ENCODE measurements around the gene KLHDC4. TPM values are rescaled to one million over a fixed set of nuclear protein-coding genes. Genes with fewer than 3 reads are reported as not detected.

KLHDC4 gene
- total RNA-seq, 1 donor from 2014 or later = 85.6 TPM

GRCh38 chr16:87704754-87705353 lies 60.9 kb downstream of the KLHDC4 start:
- intact Hi-C loops (cut with micrococcal nuclease) = no loop called here
- Mint-ChIP-seq H3K27me3 (ENCODE audit: insufficient read depth) (no peaks in the 10 kb centered on the region), H3K36me3 (ENCODE audit: low read depth) (peaks cover 13% of the 10 kb centered on the region), H3K4me1 (ENCODE audit: low read depth) (peaks cover 22% of the 10 kb centered on the region), H3K27ac (peak overlapping the region; percentile 19), H3K4me3 (no peak overlapping the region), H3K9me3 (no peaks in the 10 kb centered on the region)
- no peak for DNase-seq (ENCODE audit: low spot score)

GRCh38 chr16:87703835-87704375 lies 61.9 kb downstream of the KLHDC4 start:
- intact Hi-C loops (cut with micrococcal nuclease) = no loop called here
- Mint-ChIP-seq H3K36me3 (ENCODE audit: low read depth) (peaks cover 11% of the 10 kb centered on the region), H3K4me1 (ENCODE audit: low read depth) (peaks cover 22% of the 10 kb centered on the region), H3K9me3 (no peaks in the 10 kb centered on the region), H3K4me3 (no peak overlapping the region), H3K27me3 (ENCODE audit: insufficient read depth) (no peaks in the 10 kb centered on the region), H3K27ac (no peak overlapping the region)
- DNase-seq (ENCODE audit: low spot score) = no peak

GRCh38 chr16:87703071-87703470 lies 62.7 kb downstream of the KLHDC4 start:
- Mint-ChIP-seq H3K9me3 (no peaks in the 10 kb centered on the region), H3K4me1 (ENCODE audit: low read depth) (peaks cover 27% of the 10 kb centered on the region), H3K27ac (no peak overlapping the region)

GRCh38 chr16:87702325-87702811 lies 63.4 kb downstream of the KLHDC4 start:
- Mint-ChIP-seq H3K27ac (peak overlapping the region; percentile 70), H3K4me3 (peak overlapping the region; percentile 4), H3K36me3 (ENCODE audit: low read depth) (peaks cover 11% of the 10 kb centered on the region), H3K27me3 (ENCODE audit: insufficient read depth) (no peaks in the 10 kb centered on the region), H3K4me1 (ENCODE audit: low read depth) (peaks cover 34% of the 10 kb centered on the region), H3K9me3 (no peaks in the 10 kb centered on the region)
- DNase-seq (ENCODE audit: low spot score) = peak; percentile 30
- intact Hi-C loops (cut with micrococcal nuclease) = no loop called here

More at GRCh38 chr16:87703071-87703470, 62.7 kb downstream of the KLHDC4 start:
- Mint-ChIP-seq H3K27me3 (ENCODE audit: insufficient read depth) (no peaks in the 10 kb centered on the region), H3K4me3 (peak overlapping the region; percentile 4), H3K36me3 (ENCODE audit: low read depth) (peaks cover 11% of the 10 kb centered on the region)
- no peak for DNase-seq (ENCODE audit: low spot score)
- intact Hi-C loops (cut with micrococcal nuclease) = no loop called here

GRCh38 chr16:87701505-87701921 lies 64.3 kb downstream of the KLHDC4 start:
- Mint-ChIP-seq H3K4me3 (no peak overlapping the region), H3K4me1 (ENCODE audit: low read depth) (peaks cover 34% of the 10 kb centered on the region), H3K27ac (peak overlapping the region; percentile 52), H3K36me3 (ENCODE audit: low read depth) (peaks cover 11% of the 10 kb centered on the region), H3K27me3 (ENCODE audit: insufficient read depth) (no peaks in the 10 kb centered on the region), H3K9me3 (no peaks in the 10 kb centered on the region)
- intact Hi-C loops (cut with micrococcal nuclease) = no loop called here
- DNase-seq (ENCODE audit: low spot score) = no peak

- Mint-ChIP-seq H3K36me3 (ENCODE audit: low read depth) (peaks cover 13% of the 10 kb centered on the region), H3K4me3 (no peak overlapping the region), H3K27me3 (ENCODE audit: insufficient read depth) (no peaks in the 10 kb centered on the region), H3K27ac (no peak overlapping the region), H3K9me3 (no peaks in the 10 kb centered on the region), H3K4me1 (ENCODE audit: low read depth) (peaks cover 34% of the 10 kb centered on the region)
- no peak for DNase-seq (ENCODE audit: low spot score)
- intact Hi-C loops (cut with micrococcal nuclease) = no loop called here
These were observed 64.7 kb downstream of the KLHDC4 start for GRCh38 chr16:87701078-87701460.

GRCh38 chr16:87700406-87701077 lies 65.2 kb downstream of the KLHDC4 start:
- no peak for DNase-seq (ENCODE audit: low spot score)
- peak overlapping the region; percentile 23 for H3K27ac Mint-ChIP-seq
- no peaks in the 10 kb centered on the region for H3K9me3 Mint-ChIP-seq
- H3K4me1 Mint-ChIP-seq (ENCODE audit: low read depth) = peaks cover 34% of the 10 kb centered on the region
- H3K36me3 Mint-ChIP-seq (ENCODE audit: low read depth) = peaks cover 13% of the 10 kb centered on the region
- intact Hi-C loops (cut with micrococcal nuclease) = no loop called here
- H3K4me3 Mint-ChIP-seq = no peak overlapping the region
- H3K27me3 Mint-ChIP-seq (ENCODE audit: insufficient read depth) = no peaks in the 10 kb centered on the region

GRCh38 chr16:87698676-87699199 lies 67.0 kb downstream of the KLHDC4 start:
- H3K27me3 Mint-ChIP-seq (ENCODE audit: insufficient read depth) = no peaks in the 10 kb centered on the region
- DNase-seq (ENCODE audit: low spot score) = no peak
- H3K9me3 Mint-ChIP-seq = no peaks in the 10 kb centered on the region
- H3K4me1 Mint-ChIP-seq (ENCODE audit: low read depth) = peaks cover 34% of the 10 kb centered on the region
- H3K36me3 Mint-ChIP-seq (ENCODE audit: low read depth) = peaks cover 12% of the 10 kb centered on the region
- intact Hi-C loops (cut with micrococcal nuclease) = no loop called here
- H3K4me3 Mint-ChIP-seq = no peak overlapping the region
- H3K27ac Mint-ChIP-seq = peak overlapping the region; percentile 72

GRCh38 chr16:87698241-87698640 lies 67.5 kb downstream of the KLHDC4 start:
- intact Hi-C loops (cut with micrococcal nuclease) = no loop called here
- peaks cover 29% of the 10 kb centered on the region for H3K4me1 Mint-ChIP-seq (ENCODE audit: low read depth)
- no peaks in the 10 kb centered on the region for H3K9me3 Mint-ChIP-seq
- DNase-seq (ENCODE audit: low spot score) = peak; percentile 11
- H3K4me3 Mint-ChIP-seq = no peak overlapping the region
- no peaks in the 10 kb centered on the region for H3K27me3 Mint-ChIP-seq (ENCODE audit: insufficient read depth)
- peak overlapping the region; percentile 72 for H3K27ac Mint-ChIP-seq
- peaks cover 11% of the 10 kb centered on the region for H3K36me3 Mint-ChIP-seq (ENCODE audit: low read depth)

GRCh38 chr16:87697792-87698191 lies 68.0 kb downstream of the KLHDC4 start:
- H3K27me3 Mint-ChIP-seq (ENCODE audit: insufficient read depth) = no peaks in the 10 kb centered on the region
- H3K4me1 Mint-ChIP-seq (ENCODE audit: low read depth) = peaks cover 25% of the 10 kb centered on the region
- H3K9me3 Mint-ChIP-seq = no peaks in the 10 kb centered on the region
- H3K27ac Mint-ChIP-seq = peak overlapping the region; percentile 55
- intact Hi-C loops (cut with micrococcal nuclease) = no loop called here
- H3K4me3 Mint-ChIP-seq = no peak overlapping the region
- DNase-seq (ENCODE audit: low spot score) = no peak
- H3K36me3 Mint-ChIP-seq (ENCODE audit: low read depth) = peaks cover 11% of the 10 kb centered on the region

- no peak for DNase-seq (ENCODE audit: low spot score)
- Mint-ChIP-seq H3K36me3 (ENCODE audit: low read depth) (peaks cover 9% of the 10 kb centered on the region), H3K27ac (peak overlapping the region; percentile 55), H3K27me3 (ENCODE audit: insufficient read depth) (no peaks in the 10 kb centered on the region), H3K4me1 (ENCODE audit: low read depth) (peaks cover 19% of the 10 kb centered on the region), H3K4me3 (no peak overlapping the region), H3K9me3 (no peaks in the 10 kb centered on the region)
- intact Hi-C loops (cut with micrococcal nuclease) = no loop called here
These were observed 68.5 kb downstream of the KLHDC4 start for GRCh38 chr16:87697256-87697655.

- no peaks in the 10 kb centered on the region for H3K27me3 Mint-ChIP-seq (ENCODE audit: insufficient read depth)
- peaks cover 8% of the 10 kb centered on the region for H3K36me3 Mint-ChIP-seq (ENCODE audit: low read depth)
- H3K4me3 Mint-ChIP-seq = no peak overlapping the region
- H3K4me1 Mint-ChIP-seq (ENCODE audit: low read depth) = peaks cover 14% of the 10 kb centered on the region
- DNase-seq (ENCODE audit: low spot score) = no peak
- intact Hi-C loops (cut with micrococcal nuclease) = no loop called here
- no peaks in the 10 kb centered on the region for H3K9me3 Mint-ChIP-seq
- no peak overlapping the region for H3K27ac Mint-ChIP-seq
These were observed 69.1 kb downstream of the KLHDC4 start for GRCh38 chr16:87696726-87697125.

- H3K36me3 Mint-ChIP-seq (ENCODE audit: low read depth) = peaks cover 8% of the 10 kb centered on the region
- no peak overlapping the region for H3K4me3 Mint-ChIP-seq
- no peaks in the 10 kb centered on the region for H3K27me3 Mint-ChIP-seq (ENCODE audit: insufficient read depth)
- H3K4me1 Mint-ChIP-seq (ENCODE audit: low read depth) = peaks cover 11% of the 10 kb centered on the region
- no peak for DNase-seq (ENCODE audit: low spot score)
- H3K9me3 Mint-ChIP-seq = no peaks in the 10 kb centered on the region
- intact Hi-C loops (cut with micrococcal nuclease) = no loop called here
- H3K27ac Mint-ChIP-seq = no peak overlapping the region
These were observed 70.3 kb downstream of the KLHDC4 start for GRCh38 chr16:87695534-87695933.

All from activated T-helper 1 cell treated with anti-CD3 and anti-CD28 coated beads, Interleukin-12 subunit alpha, Interleukin-12 subunit beta, Interleukin-2, Interleukin-4 antibody, amounts not matched to agents 30 ng/mL and 10 ng/mL and 1 ng/mL, durations not matched to agents 14 hours and 24 hours and 36 hours (primary cell).